Stimulated activated naive CD8-positive, alpha-beta T cell treated with anti-CD3 and anti-CD28 coated beads, Interleukin-15, Interleukin-2, amounts not matched to agents 100 U/mL and 50 U/mL, for 24 hours (primary cell): ENCODE data around the gene CDK6.

ENCODE experiments used
- ATAC-seq: fragments of 150-1000 bp; cut with Tn5 transposase; one replicate; pipeline ENCODE4 v1.10.0; 2021
- DNase-seq: peaks from one replicate; pipeline ENCODE4 v3.0.0; 2021

Gene CDK6

DNA sequence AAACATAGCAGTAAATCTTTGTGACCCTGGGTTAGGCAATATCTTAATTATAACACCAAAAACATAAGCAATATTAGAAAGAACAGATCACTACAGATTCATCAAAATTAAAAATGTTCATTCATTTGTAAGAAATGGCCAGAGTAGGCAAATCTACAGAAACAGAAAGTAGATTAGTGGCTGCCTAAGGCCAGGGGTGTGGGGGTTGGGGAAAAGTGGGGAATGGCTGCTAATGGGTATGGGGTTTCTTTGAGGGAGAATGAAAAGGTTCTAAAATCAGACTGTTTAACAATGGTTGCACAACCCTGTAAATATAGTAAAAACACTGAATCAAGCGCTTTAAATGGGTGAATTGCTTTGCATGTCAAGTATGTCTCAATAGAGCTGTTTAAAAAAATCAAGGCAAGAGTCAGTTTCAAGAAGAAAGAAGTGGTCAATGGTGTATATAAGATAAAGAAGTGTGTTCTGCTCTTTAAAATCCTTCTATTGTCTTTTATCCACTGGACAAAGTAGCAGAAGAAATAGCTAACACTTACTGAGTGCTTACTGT, 42.6 kb downstream of the CDK6 start:
- DNase-seq (no peak), ATAC-seq (no peak)

DNA sequence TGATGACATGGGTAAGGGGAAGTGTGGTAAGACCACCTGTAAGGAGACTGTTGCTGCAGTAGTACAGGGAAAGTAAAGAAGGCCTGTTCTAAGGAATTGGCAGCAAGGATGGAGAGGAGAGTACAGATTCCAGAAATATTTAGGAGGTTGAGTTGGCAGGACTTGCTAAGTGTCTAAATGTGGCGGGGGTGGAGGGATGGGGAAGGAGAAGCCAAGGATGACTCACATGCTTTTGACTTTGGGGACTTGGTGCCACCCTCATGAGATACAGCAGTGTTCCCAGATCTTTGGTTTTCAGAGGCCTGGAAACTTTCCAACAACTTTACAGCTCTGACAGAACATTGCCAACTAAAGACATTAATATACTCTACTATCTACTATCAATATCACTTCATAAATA, 45.4 kb downstream of the CDK6 start:
- ATAC-seq (no peak), DNase-seq (no peak)

DNA sequence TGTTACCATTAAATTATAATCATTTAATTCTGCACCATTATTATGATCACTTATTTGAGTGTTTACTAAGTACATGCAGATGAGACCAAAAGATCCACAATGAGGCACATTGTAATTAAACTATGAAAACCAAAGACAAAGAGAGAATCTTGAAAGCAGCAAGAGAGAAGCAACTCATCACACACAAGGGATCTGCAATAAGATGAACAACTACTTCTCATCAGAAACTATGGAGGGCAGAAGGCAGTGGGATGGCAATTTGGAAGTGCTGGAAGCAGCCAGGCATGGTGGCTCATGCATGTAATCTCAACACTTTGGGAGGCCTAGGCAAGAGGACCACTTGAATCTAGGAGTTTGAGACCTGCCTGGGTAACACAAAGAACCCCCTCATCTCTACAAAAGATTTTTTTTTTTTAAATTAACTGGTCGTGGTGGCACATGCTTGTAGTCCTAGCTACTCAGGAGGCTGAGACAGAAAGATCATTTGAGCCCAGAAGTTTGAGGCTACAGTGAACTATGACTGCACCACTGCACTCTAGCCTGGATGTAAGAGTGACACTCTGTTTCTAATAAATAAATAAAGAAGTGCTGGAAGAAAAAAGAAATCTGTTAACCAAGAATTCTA, 47.7 kb downstream of the CDK6 start:
- DNase-seq (no peak), ATAC-seq (no peak)

DNA sequence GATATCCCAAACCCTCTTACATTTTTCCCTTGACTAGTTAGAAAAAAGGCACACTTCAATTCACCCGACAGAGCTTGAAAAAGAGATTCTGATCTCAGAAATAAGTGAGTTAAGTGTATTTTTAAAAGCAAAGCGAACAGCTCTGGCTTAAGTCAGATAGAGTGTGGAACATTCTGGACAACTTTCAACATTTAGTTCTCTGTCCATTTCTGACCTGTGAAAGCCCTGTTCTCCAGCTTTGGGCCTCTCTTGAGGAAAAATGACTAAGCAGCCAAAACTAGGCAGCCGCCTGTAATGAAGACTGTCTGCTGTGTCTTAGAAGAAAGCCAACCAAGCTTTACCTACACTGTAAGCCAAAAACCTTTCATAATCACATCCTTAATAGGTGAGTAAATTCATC, 50.5 kb downstream of the CDK6 start:
- DNase-seq = no peak
- ATAC-seq = no peak

DNA sequence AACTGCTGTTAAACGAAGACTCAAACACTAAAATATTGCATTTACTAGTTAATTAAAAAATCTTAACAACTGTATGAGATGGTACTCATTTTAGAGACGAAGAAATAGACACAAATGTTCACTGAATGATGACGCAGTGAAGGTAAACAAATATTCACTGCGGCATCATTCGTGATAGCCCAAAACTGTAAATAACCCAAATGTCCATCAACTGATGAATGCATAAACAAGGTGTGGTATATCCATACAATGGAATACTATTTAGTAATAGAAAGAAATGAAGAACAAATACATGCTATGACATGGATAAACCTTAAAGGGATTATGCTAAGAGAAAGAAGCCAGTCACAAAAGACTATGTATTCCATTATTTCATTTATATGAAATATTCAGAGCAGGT, 51.4 kb downstream of the CDK6 start:
- DNase-seq = no peak
- no peak for ATAC-seq

DNA sequence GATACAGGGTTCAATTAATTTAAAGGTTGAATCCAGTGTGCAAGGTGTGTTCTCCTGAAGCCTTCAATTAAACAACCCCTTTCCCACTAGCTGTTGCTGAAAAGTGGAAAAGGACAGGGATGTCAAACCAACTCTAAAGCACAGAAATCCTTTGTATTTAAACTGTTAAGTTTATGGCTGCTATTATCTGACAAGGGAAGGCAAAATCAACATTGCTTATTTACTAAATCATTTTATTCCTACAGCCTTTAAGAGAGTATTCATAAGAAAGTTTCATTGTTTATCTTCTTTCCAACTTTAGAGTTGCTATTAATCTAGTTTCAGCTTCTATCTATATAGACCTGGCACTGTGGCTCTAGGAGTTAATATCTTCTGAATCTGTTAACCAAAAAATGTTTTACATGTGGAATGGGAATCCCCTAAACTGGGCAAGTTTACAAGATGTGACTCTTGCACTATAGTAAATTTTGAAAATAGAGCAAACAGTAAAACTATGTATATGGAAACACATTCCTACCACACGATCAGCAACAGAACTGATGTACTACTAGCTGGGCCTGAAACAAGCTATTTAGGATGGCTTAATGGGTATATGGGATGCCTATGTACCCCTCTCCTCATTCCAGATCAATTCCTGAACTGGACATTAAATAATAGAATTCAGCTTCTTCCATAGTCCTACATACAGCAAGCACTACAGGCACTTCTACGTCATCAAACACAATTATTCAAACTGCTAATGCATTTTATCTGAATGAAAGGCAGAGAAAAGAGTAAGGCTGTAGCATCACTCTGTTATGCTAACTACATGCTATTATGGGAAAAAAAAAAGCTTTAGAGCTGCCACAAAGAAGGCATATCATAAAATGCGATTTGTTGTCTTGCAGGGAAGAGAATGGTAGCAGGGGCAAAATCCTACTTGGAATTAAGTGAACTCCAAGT, 52.8 kb downstream of the CDK6 start:
- DNase-seq (no peak), ATAC-seq (no peak)

DNA sequence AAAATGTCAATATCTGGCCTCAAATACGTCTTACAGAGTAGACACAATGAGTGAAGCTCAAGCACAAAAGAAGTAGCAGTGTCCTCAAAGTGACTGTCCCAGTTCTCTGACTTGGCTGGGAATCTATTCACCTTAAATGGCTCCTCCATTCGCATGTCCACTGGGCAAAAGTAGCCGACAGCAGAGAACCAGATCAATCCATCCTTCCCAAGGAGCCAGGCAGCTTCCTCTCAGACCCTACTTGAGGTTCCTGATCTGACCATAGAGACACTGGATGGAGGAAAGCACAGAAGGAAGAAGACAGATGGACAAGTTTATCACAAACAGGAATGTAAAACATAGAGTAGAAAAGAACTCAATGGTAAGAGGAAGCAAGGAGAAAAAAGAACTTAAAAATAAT, 53.5 kb downstream of the CDK6 start:
- DNase-seq = no peak
- no peak for ATAC-seq

DNA sequence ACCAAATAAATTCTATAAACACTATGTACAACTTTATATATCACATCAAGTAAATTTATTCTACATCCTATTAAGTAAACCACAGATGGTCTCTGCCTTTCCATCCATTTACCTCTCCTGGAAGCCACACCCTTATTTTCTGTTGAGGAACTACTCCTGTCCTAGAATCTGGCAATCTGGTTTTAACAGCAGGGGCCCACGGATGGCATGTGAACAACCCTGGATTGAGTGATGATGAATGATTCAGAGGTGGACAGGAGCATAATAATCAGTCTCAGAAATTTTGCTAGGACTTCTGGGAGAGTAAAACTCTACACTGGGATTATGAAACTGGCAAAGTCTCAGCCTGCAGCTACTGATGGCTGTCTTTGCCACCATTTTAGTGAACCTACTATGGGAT, 54.1 kb downstream of the CDK6 start:
- ATAC-seq (no peak), DNase-seq (no peak)

DNA sequence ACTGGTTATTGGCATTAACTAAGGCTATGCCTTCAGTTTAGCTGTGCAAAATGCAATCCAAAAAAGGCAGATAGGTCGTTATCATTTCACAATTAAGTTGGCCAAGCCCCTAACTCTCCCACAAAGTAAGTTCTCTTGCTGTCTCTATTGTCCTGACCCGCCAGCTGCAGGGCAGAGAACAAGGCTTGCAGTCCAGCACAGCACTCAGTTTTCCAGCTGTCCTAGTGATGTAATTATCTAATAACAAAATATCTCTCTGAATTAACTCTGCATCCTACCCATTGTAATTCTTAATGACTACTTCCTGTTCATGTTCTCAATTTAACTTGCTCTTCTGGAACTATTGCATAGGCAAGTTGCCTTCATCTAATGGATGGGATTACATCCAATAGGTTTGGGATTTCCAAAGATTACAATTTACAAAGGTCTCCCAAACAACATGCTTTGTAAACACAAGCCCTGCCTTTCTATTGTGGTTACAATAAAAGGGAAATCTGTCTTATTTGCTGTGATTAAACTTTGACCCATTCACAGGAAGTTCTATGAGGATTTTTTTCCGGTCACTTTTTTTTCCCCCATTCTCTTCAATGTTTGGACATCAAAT, 55.2 kb downstream of the CDK6 start:
- ATAC-seq (no peak), DNase-seq (no peak)

DNA sequence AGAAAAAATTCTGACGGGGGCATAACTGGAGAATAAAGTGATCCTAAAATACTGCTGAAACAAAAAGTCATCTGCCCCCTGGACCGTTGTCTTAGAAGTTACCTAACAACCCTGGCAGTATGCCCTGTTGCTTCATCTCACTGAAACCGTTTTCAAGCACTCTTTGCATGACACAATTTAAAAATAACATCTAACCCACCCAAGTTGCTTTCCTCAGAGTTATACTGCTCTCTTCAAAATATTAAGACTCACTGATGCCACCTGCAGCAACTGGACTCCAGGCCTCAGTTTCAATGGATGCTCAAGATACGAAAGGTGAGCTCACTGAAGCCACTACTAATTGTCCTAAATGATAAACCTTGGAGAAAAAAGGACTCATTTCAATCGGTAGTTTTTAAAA, 57.4 kb downstream of the CDK6 start:
- DNase-seq (no peak), ATAC-seq (no peak)

DNA sequence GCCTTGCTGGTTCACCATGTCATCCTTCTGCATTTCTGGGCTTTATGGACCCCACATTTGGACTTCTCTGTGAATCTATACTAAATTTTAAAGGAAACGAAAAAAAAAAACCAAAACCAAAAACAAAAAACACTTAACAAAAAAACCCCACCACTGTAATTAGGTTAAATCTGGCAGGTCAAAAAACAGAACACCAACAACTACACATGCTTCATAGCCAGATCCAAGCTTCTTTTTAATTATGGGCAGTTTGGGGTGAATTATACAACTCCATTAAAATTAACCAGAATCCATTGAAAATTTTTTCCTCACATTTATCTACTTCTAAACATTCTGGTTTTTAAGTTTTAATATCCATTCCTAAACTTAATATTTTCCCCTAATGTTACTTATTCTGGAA, 58.4 kb downstream of the CDK6 start:
- DNase-seq = no peak
- ATAC-seq = no peak

DNA sequence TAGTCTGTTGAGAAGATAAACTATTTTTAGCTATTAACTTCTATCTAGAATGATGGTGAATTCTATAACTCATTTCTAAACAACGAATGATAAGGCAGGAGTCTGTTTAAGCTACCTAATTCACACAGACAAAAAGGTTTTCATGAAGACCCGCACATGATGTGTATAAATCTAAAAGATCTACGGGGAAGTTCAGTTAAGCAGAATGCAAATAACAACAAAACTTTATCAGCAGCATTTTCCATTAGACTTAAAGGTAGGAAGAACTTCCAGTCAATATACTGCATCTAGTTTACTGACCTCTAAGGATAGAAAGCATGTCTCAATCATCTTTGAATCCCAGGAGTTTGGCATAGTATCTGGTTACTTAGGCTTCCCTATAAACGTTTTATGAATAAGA, 62.6 kb downstream of the CDK6 start:
- DNase-seq = no peak
- ATAC-seq = no peak

DNA sequence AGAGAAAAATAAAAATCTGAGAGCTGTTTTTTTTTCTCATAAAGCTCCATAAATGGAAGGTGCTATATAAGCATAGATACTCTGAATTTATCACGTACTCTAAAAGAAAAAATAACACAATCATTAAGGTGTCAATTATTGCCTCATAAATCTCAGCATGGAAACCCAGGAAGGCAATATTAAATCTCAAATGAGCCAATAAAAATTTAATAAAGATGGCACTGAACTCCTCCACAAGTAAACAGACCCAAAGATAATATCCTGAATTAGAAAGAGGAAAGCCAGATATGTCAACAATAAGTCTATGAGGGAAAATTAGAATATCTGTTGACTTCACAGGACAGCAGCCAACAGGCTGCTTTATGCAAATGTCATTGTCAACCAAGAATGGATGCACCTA, 66.5 kb downstream of the CDK6 start:
- ATAC-seq = no peak
- DNase-seq = no peak

DNA sequence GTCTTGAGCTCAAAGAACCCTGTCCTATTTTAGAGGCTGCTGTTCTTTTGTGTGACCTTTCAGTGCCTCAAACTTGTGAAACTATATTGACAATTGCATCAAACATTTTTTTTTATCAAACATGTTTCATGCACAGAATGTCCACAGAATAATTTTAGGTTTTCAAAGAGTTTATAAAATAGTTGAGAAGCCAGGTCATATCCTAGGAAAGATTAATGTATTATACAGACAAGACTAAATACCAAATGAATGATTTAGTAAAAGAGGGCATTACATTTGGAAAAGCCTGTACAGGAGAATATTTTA, 67.0 kb downstream of the CDK6 start:
- ATAC-seq (no peak), DNase-seq (no peak)

DNA sequence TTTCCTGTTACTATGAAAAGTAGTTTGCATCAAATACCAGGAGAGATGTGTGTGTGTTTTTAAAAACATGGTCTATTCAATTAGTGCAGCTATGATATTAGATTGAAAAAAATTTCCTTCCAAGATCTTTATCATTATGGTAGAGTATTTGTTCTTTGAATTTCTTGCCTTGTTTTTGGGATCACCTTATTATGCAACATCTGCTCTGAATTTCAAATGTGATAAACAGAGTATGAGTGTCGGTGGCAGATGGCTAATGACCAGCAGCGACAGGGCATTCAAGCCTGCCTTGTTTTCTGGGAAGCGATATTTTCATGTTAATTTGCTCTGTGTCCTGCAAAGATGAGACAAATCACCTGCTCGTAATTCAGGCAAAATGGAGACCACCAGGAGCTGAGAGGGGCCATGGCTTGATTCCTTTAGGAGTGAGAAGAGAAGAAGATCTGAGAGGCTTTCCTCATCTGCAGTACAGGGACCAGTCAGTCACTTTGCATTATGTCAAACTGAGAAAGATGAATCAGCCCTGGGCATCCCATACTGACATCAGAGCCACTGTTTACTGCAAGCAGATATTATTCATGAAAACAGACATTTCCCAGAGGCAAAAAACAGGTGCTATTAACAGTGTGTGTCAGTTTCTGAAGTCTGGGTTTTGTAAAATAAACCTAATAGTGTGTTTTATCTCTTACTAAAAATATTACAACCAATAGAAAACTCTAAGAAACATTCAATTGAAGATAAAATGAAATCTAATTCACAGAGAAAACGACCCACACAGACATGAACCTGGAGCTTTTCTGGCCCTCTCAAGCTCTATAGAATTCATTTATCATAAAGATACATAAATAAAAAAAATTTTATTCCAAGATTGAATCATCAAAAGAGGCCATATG, 67.6 kb downstream of the CDK6 start:
- DNase-seq = no peak
- peak; percentile 98 for ATAC-seq

DNA sequence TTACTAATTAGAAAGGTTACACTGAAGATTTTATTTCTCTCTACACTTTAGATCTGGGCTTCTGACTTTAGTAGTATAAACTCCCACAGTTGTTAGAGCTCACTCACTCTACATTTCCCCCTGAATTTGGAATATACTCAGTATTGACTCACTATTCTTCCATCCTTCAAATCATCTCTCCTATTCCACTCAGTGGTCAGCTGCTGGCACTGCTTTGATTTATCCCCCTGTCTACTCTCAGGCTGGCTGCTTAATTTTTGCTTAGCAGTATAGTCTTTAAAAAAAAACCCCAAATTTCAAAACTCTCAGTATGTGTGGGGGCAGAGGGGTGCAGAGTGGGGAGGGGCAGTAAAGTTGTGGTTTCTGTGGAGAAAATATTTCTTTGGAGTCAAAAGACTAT, 68.9 kb downstream of the CDK6 start:
- no peak for DNase-seq
- peak; percentile 21 for ATAC-seq

DNA sequence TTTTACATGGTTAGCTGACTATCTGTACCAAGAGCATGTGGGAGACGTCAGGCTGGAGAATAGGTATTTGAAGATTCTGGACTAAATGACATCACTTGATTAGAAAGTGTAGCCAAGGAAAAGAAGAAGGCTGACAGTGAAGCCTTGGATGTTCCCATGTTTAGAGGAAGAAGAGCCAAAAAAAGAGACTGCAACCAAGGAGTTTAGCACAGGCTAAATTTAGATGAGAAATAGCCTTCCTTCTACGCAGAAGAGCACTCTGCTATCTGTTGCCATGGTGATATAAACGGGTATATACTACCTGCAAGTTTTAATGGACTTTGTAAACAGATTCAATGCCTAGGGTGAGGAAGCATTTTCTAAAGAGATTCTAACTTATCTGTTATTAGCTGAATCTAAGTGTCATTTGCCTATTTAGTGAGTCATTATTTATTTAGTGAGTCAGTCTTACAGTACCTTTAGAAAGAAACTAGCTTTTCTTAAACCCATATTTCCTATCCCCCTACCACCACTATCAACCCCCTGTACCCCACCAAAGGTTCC, 69.8 kb downstream of the CDK6 start:
- no peak for DNase-seq
- ATAC-seq = no peak

DNA sequence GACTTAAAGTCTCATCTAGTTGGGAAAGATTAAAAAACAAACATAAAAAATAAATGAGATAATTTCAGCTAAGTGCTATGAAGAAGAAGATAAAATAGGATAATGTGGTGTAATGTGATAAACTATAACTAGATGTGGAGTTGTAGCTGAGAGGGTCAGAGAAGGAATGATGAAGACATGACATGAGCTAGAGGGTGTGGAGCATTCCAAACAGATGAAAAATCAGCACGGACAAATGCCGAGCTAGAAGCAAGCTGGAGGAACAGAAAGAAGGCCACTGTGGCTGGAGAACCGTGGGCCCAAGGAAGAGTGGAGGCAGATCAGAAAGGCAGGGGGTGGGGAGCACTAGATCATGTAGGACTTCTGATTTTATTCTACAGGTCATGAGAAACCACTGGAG, 70.6 kb downstream of the CDK6 start:
- no peak for ATAC-seq
- DNase-seq = no peak

DNA sequence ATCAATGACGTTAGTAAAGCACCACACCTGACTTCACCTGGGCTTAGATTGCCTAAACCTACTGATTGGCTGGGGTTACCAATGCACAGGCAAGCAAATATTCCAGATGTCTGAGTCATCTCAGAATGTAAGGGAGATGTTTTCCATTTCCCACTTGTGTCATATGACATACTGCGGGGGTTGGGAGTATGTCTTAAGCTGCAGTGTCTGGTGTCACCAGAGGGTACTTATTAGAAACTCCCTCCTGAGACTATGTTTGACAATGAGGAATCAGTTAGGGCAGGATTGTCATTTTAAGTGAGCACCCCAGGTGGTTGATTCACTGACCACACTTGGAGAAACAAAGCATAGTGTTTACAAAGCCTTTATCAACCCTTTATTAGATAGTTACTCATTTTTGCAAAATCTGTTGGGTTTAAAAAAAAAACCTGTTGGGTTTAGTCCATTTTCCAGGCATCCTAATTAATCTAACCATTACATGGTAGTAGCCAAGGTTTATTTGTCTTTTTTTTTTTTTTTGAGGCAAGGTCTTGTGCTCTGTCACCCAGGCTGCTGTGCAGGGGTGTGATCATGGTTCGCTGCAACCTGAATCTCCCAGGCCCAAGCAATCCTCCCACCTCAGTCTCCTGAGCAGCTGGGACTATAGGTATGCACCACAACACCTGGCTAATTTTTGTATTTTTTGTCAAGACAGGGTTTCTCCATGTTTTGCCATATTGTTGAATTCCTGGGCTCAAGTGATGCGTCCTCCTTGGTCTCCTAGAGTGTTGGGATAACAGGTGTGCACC, 72.5 kb downstream of the CDK6 start:
- DNase-seq (no peak), ATAC-seq (peak; percentile 70)

DNA sequence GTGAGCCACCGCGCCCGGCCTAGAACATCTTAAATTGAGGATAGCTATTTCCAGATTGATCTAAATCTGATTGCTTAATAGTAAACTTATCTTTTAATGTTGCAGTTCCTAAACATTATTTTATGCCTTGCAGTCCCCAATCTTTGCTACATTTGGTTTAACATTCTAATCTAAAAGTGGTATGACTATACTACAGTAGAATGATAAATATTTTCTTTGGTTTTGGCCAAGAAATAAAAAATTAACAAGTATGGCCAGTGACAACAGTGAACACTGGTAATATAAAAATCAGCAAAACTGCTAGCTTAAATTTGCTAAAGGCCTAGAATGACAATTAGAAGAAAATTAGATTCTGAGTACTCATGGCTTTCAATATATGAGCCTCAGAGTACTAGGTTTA, 73.5 kb downstream of the CDK6 start:
- ATAC-seq = no peak

DNA sequence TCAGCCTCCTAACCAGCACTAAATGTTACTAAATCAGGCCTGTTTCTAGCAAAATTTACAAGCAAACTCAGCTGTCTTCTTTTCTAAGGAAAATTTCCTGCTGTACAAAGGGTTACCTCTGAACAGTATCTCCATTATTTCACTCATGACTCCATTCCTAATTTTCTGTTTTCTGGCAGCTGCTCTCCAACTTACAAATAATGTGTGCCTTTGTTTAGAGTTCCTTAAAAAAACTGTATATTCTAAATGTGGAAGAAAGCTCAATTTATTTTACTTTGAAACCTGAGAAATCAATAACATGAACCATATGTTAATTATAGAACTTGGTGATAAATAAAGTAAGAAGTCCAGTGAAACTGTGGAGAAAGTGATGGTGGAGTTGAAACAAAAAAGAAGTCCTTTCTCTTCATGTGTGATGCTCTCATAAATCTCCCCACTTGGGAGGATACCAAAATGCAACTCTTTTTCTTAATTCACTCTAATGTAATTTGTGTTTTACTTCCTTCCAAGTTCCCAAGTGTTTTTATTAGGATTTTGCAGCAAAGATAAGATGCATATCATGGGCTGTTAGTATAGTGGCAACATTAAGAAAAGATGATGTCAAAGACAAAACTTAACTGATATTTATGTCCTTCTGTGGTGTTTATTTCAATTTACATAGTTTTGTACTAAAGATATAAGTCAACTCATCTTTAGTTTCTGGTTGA, 74.8 kb downstream of the CDK6 start:
- ATAC-seq = no peak
- no peak for DNase-seq

More for the DNA sequence above, 73.5 kb downstream of the CDK6 start:
- no peak for DNase-seq
